ENCODE data around the gene CLCN6. TPM values are rescaled to one million over a fixed set of nuclear protein-coding genes. Genes with fewer than 3 reads are reported as not detected.

The CLCN6 gene
- total and polyA plus RNA-seq, 10 of the 15 experiments (the other 5 are each of a cell fraction or from before 2014, with no cell fraction given): 2.2 to 20.9 (median 10.2) TPM

GRCh38 chr1:11828511-11828910 lies 22.5 kb downstream of the CLCN6 start:
- no peaks in the 10 kb centered on the region for H3K27me3 ChIP-seq (replicated peaks in 1 of 2; ENCODE audit: control insufficient read depth in 2 of 2, insufficient read depth in 2 of 2, low read length in 1 of 2)
- in situ Hi-C loops (cut with MboI): no loop called here
- H3K4me2 ChIP-seq (ENCODE audit: control insufficient read depth, insufficient read depth): no peak overlapping the region
- ATAC-seq: no peak
- H3K79me2 ChIP-seq (ENCODE audit: control insufficient read depth, insufficient read depth, low read length): no peaks in the 10 kb centered on the region
- no peaks in the 10 kb centered on the region for H3K9me3 ChIP-seq (replicated peaks; ENCODE audit: control insufficient read depth, insufficient read depth, low read length)
- H2AFZ ChIP-seq (ENCODE audit: control insufficient read depth, low read depth, low read length): no peak overlapping the region
- CTCF ChIA-PET: interaction anchor here (0.6 to 1.5 kb wide), 2 partner anchors 10 to 164 kb away, joined by 3 read pairs; no protein-coding TSS in a partner anchor
- H4K20me1 ChIP-seq (ENCODE audit: control insufficient read depth, insufficient read depth): no peaks in the 10 kb centered on the region
- SMC1A ChIA-PET (ENCODE audit: uncharacterized antibody, unreplicated experiment): interaction anchor here (0.8 kb wide), 1 partner anchor 43 kb away, joined by 4 read pairs; no protein-coding TSS in a partner anchor
- BruUV-seq (replicated peaks): no TSS peak
- H3K36me3 ChIP-seq (ENCODE audit: control insufficient read depth in 2 of 2, insufficient read depth in 2 of 2, low read length in 1 of 2): peaks cover 13 to 26% of the 10 kb centered on the region in 2 experiments
- WGBS (ENCODE audit: insufficient coverage, insufficient replicate concordance, low lambda C conversion rate, missing lambda C conversion rate): 95% methylated on average over 19 of the region's 19 CpGs
- no peak overlapping the region for H3K9ac ChIP-seq (ENCODE audit: control insufficient read depth, insufficient read depth, low read length)
- no peak overlapping the region for H3K4me3 ChIP-seq
- intact Hi-C loops (cut with micrococcal nuclease; ENCODE audit: unreplicated experiment): no loop called here
- FAIRE-seq: no peak
- DNase-seq (ENCODE audit: low read depth, low spot score): no peak
- RAD21 ChIA-PET (ENCODE audit: unreplicated experiment): interaction anchor here (1.0 to 1.2 kb wide), 2 partner anchors 10 to 44 kb away, joined by 3 to 4 read pairs; no protein-coding TSS in a partner anchor
- H3K27ac ChIP-seq (ENCODE audit: control insufficient read depth, insufficient read depth): no peak overlapping the region
- POLR2A ChIA-PET: interaction anchor here (1.2 kb wide), 1 partner anchor 22 kb away, joined by 3 read pairs; no protein-coding TSS in a partner anchor
- TF ChIP-seq ZNF687 (IDR thresholded peaks at IDR 0.05) (no peak), MEF2A (IDR thresholded peaks at IDR 0.05; ENCODE audit: insufficient read depth, low read depth, low read length) (no peak), CHD2 (IDR thresholded peaks at IDR 0.05; ENCODE audit: borderline replicate concordance, low read depth, low read length) (no peak), NBN (IDR thresholded peaks at IDR 0.05) (no peak), POLR2A (IDR thresholded peaks at IDR 0.05; ENCODE audit: low read depth, low read length) (no peak)
- no peaks in the 10 kb centered on the region for H3K4me1 ChIP-seq (ENCODE audit: control insufficient read depth, insufficient read depth, low read length)
